Stimulated activated naive CD4-positive, alpha-beta T cell treated with Interleukin-2 at 50 U/mL for 16 hours (primary cell): ENCODE results near the gene ITPK1.

Source experiments
- DNase-seq: peaks from one replicate; lab custom pipeline; 2025; lab: John Stamatoyannopoulos, UW

The ITPK1 gene

DNA sequence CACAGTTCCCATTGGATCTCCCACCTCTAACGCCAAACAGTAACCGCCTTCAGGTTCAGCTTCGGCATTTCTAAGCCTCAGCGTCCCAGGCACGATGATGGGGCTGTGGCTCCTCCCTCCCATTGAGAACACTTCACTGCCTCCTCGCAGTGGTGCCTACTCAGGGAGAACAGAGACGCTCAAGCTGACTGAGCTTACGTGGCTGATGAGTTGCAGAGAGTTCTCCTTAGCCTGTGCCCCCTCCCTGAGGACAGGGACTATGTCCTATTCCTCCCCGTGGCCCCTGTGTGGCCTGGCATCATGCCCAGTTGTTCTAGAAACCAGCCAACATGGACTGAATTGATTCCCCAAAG is 87.0 kb downstream of the ITPK1 start:
- no peak for DNase-seq

DNA sequence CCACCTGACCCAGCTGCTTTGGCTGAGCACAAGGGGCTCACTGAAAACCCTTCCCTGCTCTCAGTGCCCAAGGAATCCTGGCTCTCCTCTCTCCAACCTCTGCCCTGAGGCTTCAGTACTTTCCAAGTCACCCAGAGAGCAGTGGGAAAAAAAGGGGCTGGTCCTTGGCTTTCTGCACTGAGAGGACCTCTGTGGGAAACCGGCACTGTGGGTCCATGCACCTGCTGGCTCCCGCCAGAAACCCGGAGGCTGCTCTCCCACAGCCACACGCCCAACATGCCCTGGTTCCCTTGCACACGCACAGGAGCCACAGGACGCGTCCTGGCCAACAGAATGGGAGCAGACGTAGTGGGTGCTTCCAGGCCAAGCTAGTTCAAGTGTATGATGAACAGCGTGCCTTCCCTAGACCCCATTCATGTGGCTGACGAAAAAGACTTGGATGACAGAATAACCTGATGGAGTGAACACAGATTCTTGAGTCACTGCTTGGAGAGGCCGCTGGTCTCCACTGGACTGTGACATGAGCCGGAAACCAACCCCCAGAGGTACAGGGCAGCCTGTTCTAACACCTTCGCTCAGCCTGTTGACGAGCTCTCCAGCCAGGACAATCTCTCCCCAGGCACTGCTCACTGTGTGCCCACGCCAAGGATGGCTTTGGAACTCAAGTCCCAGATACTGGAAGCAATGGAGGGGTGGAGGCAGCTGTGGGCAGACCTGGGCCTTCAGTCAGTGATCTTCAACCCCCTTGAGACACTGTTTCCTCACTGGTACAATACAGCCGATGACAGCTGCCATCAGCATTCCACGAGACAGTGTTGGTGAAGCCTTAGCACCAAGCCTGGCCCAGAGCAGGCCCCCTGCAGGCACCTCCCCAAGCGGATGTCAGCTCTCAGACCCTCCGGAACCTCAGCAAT is 87.7 kb downstream of the ITPK1 start:
- no peak for DNase-seq

DNA sequence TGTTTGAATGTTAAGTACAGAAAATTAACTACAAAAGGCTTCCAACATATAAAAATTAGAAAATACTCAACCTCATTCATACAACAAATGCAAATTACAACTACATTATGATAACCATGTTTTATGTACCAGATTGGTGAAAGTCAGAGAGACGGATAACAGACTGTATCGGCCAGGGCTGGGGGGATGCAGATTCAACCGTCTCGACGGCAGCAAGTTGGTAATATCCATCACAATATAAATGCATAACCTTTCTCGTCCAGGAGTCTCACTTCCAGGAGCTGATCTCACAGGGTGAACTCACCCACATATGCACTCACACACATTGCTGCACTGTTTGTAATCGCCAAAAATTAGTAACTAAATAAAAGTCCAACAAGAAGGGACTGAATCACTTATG is 89.4 kb downstream of the ITPK1 start:
- DNase-seq: no peak

DNA sequence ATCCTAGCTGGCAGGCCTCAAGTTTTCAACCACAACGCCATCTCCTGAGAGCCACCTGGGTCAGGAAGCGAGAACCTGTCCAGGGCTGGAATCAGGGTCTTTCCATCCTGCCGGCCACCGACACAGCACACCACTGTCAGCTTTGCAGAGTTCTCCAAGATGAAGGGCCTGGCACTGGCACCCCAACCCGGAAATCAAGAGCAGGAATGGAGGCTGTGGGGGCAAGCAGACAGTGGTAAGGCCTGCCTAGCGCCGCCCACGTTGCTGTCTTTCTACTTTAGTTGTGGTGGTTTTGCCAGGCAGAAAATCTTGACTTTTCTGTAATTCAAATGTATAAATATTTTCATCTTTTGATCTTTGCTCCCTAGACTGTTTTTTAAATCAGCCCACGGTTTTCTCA is 90.7 kb downstream of the ITPK1 start:
- DNase-seq: no peak

DNA sequence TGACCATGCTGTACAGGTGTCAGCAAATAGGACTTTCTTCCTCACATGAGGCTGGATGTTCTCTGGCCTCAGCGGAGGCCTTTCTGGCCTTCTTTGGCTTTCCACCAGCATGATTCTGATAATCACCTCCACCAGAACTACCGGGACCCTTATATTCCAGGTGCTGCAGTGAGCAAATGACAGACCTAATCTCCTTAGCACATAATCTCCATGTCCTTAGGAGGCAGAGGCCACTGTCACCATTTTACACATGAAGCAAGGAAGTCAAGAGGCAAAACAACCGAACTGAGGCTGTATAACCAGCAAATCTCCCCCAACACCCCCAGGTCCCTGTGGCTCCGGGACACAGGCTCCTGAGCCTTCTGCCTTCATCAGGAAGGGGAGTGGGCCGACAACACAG is 91.2 kb downstream of the ITPK1 start:
- no peak for DNase-seq

DNA sequence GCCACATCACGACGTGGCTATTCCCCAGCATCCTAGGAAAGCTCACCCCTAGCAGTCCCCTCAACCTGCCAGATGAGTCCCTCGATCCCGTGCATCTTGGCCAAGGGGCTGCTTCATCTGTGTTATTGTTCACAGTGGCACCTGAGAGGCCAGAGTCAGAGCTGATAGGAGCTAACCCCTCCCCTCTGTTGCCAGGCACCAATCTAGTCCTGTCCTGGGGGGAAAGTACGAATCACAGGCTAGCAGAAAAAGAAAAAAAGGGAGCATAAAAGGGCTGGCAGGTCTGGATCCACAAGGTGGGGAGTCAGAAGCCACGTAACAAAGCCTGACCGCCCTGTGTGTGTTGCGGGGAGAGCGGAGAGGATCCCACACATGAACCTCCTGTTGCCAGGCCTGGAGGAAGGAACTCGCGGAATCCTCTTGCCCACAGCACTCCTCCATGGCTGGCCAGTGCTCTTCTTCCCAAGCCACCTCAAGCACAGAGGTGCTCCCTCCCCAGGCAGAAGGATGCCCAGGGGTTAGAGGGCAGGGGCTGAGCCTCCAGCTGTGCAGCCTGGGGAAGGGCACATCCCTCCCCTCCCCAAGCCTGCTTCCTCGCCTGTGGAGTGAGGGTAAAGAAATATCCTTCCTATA is 91.8 kb downstream of the ITPK1 start:
- DNase-seq: no peak

DNA sequence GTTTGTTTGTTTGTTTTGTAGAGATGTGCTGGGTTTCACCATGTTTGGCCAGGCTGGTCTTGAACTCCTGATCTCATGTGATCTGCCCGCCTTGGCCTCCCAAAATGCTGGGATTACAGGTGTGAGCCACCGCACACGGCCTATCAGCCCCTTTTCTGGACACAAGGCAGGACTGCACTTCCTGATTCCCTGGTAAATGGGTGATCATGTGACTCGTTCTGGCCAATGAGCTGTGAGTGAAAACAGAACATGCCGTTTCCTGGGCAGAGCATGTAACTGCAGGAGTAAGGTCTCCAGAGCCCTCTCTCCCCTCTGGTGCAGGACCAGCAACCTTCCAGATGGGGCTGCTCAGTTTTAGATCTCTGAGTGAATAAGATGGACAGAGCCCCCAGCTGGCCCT is 92.7 kb downstream of the ITPK1 start:
- no peak for DNase-seq

DNA sequence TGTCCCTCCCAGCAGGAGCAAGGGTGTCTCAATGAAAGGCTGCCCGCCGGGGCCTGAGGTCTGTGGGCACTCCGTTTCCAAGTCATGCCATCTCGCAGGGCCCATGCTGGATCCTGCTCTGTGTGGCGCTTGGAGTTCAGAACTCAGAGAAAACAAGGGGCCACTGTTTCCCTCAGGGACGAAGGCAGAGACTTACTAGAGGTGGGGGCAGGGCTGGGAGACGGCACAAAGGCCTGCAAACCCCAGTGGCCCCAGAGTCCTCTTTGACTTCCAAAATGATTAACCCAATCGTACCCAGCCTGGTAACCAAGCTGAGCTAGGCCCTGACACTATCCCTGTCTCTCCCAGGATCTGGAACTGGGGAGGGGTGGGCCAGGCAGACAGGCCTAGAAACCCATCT is 95.8 kb downstream of the ITPK1 start:
- DNase-seq: no peak

DNA sequence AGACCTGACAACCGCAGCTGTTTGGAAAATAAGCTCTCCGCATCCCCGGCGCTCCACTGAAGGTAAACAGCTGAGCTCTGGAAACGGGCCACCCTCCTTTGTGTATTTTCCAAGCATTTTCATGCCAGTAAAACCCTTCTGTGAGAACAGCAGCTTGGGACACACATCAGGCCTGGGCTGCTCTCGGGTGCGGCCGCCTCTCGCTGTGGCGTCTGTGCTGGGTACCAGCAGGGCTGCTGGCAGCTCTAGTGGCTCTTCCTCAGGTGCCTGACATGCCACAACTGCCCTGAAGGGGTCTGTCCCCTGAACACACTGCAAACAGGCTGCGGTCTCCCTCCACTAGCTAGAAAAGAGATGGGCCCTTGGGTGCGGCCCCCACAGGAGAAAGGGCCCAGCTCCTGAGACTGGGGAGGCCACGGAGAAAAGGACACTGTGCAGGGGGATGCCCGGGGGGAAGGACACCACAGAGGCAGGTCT is 96.3 kb downstream of the ITPK1 start:
- no peak for DNase-seq

DNA sequence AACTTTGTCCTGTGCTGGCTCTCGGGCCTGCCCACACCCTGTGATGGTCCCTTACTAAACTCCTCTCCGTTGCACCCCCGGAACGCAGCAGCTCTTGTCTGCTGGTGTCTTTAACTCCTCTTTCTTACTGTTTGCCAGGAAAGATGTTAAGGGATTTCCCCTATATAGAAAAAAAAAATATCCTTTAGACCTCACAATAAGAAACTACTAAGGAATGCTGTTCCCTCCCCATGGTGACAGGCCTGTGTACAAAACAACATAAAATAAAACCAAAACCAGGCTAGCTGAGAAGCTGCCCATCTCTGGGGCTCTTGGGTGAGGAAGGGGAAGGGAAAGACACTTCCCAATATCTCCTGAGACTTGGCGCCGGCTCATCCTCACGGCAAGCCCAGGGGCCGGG is 97.4 kb downstream of the ITPK1 start:
- DNase-seq: no peak

DNA sequence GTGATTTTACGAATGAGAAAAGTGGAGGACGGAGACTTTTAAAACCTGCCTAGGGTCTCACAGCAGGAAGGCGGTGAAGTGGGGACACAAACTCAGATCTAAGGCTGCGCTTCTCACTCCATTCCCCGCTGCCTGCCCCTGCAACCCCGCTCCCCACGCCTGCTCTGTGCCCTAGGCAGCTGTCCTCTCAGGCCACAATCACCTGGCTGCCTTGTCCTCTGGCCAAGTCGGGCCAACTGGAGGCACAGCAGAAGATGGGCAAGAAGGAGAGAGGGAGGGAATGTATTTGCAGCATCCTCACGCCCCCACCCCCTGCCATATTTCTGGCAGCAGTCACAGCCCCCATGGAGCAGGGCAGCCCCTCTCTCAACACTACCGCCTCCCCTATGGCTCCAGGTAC is 97.8 kb downstream of the ITPK1 start:
- DNase-seq: no peak

DNA sequence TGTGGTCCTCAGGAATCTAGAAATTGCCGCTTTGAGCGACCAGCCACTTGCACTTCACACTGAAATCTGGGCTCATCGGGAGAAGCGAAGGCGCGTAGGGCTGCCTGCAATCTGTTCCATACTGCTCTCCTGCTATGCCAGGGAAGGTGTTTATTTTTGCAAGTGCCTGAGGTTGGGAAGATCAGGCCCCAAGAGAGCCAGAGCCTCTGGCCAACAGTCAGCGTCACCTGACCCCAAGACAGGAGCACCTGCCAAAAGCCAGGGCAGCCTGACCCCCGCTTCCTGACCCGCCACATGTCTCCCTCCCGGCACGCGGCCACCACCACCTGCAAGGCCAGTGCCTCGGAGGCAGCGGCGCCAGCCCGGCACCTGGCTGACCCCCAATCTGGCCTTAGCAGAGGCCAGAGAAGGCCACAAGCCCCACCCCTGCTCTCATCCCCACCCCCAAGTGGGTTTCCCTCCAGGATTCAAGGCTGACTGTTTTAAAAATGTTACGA is 98.4 kb downstream of the ITPK1 start:
- no peak for DNase-seq

DNA sequence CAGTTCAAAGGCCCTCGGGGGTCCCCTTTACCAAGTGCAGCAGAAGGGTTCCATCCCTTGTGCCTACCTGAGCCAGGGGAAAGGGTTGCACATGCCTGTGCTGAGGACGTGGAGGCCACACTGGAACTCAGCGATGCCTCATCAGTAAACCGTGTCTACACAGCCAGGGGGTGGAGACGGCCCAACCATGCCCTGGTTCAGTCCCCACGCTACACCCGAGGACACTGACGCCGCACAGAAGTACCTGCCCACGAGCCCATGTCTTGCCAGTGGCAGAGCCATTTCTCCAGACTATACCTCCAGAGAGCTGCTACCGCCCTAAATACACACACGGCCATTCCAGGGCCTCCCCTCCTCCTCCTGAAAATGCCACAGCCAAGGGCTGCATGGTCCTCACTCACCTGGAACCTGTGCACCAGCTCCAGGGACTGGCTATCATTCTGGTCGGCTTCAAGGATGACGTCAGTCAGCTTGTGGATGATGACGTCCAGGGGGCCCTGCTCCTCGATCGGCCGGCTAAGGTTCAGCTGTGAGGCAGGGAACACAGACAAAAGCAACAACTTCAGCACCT is 99.4 kb downstream of the ITPK1 start:
- DNase-seq: no peak

DNA sequence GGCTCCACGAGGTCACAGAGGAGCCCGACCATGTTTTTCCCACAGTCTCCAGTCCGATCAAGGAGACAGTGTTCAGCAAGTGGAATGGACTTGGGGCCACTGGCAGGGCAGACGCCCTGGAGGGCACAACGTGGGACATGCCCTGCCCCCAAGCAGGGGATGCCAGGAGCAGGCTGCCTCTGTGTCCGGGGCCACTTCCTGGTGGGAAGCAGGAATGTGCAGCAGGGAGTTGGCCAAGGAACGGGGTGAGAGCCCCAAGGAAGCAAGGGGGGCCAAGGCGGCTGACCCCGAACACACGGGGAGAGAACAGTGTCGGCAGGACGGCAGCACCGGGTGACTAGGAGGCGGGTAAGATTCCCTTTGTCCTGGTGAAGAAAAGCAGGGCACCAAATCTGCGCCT is 100.2 kb downstream of the ITPK1 start:
- no peak for DNase-seq

DNA sequence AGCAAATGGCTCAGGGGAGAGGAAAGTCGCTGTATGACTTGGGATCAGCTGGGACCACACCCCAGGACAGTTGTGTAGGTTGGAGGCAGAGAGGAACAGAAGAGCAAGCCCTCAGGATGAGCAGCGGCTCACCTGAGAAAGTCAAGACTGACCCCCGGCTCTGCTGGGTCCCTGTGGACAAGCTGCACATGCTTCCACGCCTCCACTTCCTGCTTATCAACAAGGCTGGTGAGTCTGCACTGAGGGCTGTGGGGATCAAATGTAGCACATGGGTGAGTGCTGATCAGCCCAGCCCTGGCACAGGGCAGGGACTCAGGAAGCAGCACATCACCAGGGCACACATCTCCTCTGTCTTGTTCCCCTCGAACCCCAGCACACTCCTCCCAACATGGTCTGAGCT is 100.7 kb downstream of the ITPK1 start:
- DNase-seq: no peak

DNA sequence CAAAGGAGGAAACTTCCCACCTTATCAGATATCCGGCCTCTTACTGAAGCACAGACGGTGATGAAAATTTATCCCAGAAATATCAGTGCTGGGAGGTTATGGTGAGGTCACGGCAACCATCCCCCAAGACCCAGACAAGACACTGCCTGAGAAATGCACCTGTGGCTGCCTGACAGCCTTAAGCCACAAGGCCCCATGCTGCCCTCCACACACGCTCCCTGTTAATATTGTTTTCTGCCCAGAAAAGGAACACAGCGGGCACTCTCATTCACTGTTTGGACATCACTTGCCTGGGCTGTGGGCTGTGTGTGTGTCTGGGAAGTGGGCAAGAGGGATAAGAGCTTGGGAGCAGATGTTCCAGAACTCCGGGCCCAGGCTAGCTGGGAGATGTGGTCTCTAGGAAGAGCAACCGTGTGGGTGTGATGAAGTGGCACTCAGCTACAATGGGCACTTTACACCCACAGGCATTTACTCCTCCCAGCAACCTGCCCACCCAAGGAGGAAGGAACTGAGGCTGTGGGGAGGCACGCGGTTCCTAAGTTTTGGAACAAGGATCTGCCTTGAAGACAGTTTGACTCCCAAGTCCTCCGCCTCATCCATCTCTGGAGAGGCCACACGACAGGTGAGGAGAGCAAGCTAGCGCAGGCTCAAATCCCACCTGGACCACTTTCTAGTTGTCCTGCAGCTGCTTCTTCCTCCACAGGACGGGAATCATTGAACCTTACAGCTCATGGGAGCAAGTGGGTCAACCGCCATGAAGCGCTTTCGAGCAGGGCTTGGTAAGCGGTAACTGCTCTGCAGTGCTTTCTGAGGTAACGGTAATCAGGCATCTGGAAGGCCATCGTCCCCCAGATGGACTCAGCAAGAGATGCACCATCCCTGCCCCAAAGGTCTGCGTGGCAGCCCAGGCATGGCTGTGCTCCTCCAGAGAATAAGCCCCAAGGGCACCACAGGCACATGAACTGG is 101.4 kb downstream of the ITPK1 start:
- DNase-seq: no peak

DNA sequence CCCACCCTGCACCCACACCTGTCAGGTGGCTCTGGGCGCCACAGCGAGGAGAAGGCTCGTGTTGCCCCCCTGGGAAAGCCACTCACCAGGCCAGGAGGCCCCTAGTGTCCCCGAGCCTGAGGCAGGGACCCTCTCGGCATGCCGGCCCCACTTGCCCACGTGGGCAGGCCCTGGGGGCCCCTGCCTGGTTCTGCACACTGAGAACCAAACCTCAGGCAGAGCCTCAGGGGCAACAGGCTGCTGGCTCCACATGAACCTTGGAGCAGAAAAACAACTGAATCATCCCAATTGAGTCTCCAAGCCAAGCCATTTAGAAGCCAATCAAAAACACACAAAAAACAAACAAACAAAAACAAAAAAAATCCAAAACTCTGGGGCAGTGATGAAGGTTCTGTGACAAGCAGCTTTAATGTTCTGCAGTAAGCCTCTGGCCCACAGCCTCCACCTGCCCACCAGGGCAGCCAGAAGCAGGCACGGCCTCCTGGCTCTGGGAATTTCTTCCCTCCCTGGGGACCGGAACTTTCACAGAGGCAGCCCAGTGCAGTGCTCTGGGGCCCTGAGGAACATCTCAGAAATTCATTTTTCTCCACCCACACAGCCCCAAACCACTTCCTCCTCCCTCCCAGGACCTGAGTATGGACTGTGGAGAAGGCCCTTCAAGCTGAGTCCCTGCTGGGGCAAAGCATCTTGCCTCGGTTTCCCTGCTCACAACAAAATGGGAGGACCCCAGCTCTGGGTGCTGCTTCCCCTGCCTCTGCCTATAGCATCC is 102.6 kb downstream of the ITPK1 start:
- no peak for DNase-seq

DNA sequence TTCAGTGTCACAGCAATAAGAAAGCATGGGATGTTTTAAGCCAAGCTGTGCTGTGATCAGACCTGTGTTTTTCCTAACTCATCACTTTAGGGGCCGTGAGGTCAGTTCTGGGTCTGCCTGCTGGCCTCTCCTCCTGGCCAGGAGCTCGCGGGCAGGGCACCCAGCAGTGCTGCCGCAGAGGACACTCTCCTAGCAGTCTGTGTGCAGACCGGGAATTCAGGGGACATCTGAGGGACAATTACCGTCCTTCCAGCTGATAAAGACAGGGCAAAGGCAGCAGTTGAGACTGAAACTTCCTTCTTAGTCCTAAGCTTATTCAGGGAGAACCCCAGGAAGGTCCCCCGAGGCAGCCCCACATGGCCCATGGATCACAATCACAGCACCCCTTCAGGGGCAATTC is 103.2 kb downstream of the ITPK1 start:
- no peak for DNase-seq

DNA sequence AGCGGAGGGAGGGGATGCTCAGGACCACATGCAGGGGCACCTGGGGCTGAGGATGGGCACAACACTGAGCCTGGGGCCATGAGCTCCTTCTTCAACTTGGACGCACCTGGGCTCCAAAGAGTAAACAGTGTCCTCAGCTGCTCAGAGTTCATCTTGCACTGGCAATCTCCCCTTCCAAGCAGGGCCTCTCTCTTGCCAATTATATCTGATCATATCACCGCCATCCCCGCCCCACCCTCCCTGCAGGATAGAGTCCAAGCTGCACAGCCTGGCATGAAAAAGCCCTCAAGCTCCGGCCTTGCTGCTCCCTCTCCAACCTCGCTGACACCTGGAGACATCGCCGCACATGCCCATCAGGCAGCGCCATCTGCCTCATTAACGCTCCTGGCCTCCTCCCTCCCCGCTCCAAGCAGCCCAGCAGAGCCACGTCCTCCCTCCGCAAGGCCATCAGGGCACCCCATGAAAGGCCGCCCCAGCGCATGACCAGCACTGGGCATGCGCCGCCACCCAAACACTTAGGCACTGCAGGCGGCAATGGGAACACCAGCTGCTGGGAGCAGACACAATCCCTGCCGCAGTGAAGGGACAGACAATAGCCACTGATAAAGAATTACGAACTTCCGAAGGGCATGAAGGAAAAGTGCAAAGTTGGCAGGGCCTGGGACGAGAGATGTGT is 103.9 kb downstream of the ITPK1 start:
- DNase-seq: no peak

DNA sequence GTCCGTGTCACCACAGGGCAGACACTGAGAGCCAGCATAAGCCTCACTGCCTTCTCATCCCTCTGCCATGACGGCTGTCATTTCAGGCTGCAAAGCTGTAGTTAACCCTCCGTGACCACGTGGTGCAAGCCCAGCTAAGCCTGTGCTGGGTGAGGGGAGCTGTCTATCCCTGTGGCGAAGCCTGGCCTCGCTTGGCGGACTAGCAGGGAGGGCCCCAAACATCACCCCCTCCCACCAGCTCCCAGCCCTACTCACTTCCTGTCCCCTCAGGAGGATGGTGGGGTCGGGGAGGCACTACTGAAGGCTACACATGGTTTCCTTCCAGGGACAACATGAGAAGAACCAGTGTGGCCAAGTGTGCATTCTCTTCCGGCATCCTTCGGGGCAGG is 104.6 kb downstream of the ITPK1 start:
- no peak for DNase-seq
